Stimulated activated CD8-positive, alpha-beta memory T cell treated with anti-CD3 and anti-CD28 coated beads, Interleukin-12 subunit alpha, Interleukin-12 subunit beta, amount 100 ng/mL, for 24 hours (primary cell): Measurements from ENCODE around the gene CSNK1D.

Source experiments
- DNase-seq: peaks from one replicate; pipeline ENCODE4 v3.0.0-alpha.2; 2020; ENCODE audit errors: extremely low read depth

Gene CSNK1D

GRCh38 chr17:82240506-82241182, 32.9 kb downstream of the CSNK1D start:
- no peak for DNase-seq

- no peak for DNase-seq
Observed at GRCh38 chr17:82239926-82240505, 33.5 kb downstream of the CSNK1D start.

GRCh38 chr17:82239401-82239925, 34.0 kb downstream of the CSNK1D start:
- DNase-seq = no peak

GRCh38 chr17:82238472-82239201, 34.9 kb downstream of the CSNK1D start:
- DNase-seq = no peak

GRCh38 chr17:82237746-82238471, 35.6 kb downstream of the CSNK1D start:
- DNase-seq = no peak

GRCh38 chr17:82237083-82237745, 36.3 kb downstream of the CSNK1D start:
- DNase-seq = no peak

GRCh38 chr17:82236142-82236971, 37.1 kb downstream of the CSNK1D start:
- DNase-seq = no peak

- DNase-seq = no peak
Observed at GRCh38 chr17:82235775-82236141, 37.7 kb downstream of the CSNK1D start.

GRCh38 chr17:82235056-82235774, 38.3 kb downstream of the CSNK1D start:
- no peak for DNase-seq

GRCh38 chr17:82234211-82235055, 39.1 kb downstream of the CSNK1D start:
- no peak for DNase-seq

- DNase-seq = no peak
Observed at GRCh38 chr17:82232876-82233785, 40.4 kb downstream of the CSNK1D start.

GRCh38 chr17:82232322-82232820, 41.1 kb downstream of the CSNK1D start:
- DNase-seq = no peak

GRCh38 chr17:82231562-82232321, 41.8 kb downstream of the CSNK1D start:
- no peak for DNase-seq

GRCh38 chr17:82231312-82231561, 42.3 kb downstream of the CSNK1D start:
- no peak for DNase-seq

GRCh38 chr17:82230609-82231311, 42.7 kb downstream of the CSNK1D start:
- DNase-seq = no peak

- DNase-seq = no peak
Observed at GRCh38 chr17:82229698-82230608, 43.5 kb downstream of the CSNK1D start.
